OCI-M1 (cell line): ENCODE measurements around the gene RHEX.

Experiments used
- DNase-seq: peaks from one replicate; lab custom pipeline; 2025; lab: John Stamatoyannopoulos, UW

RHEX gene

DNA sequence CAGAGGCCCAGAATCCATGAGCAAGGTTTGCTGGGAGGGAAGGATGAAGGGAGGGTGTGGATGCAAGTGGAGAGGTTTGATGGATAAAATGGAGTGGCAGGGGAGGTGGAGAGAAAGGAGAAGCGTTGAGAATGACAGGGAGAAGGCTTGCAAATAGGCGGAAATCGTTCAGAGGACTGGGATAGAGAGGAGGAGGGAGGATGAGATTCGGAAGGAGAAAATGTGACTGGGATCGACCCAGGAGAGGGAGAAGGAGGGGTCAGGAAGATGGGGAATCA lies 63.8 kb downstream of the RHEX start:
- no peak for DNase-seq

DNA sequence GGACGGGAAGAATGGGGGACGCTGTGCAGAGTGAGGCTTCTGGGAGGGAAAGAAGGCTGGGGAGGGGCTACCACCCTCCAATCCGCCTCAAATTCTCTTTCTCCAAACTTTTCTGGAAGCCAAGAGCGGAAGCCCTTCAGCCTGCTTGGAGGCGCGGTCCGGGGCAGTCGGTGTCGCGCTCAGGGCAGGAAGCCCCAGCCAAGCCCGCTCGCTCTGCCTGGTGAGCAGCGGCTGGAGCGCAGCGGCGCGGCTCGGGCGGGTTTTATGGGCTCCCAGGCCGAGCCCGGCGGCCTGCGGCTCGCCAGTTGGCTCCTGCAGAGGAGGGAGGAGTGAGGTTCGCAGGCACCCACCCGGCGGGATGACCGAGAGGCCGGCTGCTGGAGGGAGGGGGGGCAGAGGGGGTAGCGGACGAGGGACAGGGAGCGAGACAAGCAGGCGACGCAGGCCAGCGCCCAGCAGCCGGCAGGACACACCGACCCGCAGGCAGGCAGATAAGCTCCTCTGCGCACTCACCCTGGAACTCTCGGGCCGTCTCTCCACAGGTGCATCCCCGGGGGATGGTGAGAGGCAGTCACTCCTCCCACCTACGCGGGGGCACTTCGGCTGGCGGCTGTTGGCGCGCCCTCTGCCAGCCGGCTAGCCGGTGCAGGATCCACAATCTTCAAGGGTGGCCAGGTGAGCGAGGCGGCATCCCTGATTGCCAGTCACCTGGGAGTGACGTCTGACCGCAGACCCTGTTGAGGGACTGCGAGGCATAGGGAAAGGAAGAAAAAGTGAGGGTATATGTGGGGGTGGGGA lies 64.4 kb downstream of the RHEX start, which contains the start of gene AVPR1B:
AVPR1B (minus strand) TSS at position 238 of the 798 bp plus-strand sequence. CDS start 498 bp downstream, outside the sequence.
- no peak for DNase-seq

- DNase-seq, result no peak
Measured at GRCh38 chr1:206120406-206120805, 67.4 kb downstream of the RHEX start.

GRCh38 chr1:206121269-206121668 lies 68.3 kb downstream of the RHEX start:
- no peak for DNase-seq

GRCh38 chr1:206122686-206123085 lies 69.7 kb downstream of the RHEX start:
- DNase-seq, result no peak

DNA sequence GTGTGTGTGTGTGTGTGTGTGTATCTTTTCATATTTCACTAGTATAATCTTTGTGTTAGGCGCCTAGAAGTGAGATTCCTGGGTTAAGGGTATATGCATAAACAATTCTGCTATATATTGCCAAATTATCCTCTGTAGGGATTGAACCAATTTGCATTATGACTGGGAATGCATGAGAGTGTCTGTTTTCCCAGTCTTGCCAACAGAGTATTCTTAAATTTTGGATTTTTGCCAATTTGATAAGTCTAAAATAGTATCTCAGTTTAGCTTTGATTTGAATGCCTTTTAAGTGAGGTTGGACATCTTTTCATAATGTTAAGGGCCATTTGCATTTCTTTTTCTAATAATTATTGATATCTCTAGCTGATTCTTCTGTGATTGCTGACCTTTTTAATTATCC lies 72.4 kb downstream of the RHEX start:
- no peak for DNase-seq

DNA sequence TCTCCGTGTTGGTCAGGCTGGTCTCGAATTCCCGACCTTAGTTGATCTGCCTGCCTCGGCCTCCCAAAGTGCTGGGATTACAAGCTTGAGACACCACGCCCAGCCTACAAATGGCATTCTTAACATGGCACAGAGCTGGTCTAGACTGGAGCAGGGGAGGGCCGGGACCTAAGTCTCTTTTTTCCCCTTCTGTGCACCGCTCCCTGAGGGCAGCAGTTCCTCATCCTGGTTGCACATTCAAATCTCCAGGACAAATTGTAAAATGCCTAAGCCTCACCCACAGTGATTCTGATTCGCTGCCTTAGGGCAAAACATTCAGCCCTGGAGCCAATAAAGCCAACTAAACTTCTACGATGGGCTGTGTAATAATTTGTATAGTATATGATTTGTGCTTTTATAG lies 74.4 kb downstream of the RHEX start:
- no peak for DNase-seq

- no peak for DNase-seq
Measured at GRCh38 chr1:206128196-206128595, 75.2 kb downstream of the RHEX start.

DNA sequence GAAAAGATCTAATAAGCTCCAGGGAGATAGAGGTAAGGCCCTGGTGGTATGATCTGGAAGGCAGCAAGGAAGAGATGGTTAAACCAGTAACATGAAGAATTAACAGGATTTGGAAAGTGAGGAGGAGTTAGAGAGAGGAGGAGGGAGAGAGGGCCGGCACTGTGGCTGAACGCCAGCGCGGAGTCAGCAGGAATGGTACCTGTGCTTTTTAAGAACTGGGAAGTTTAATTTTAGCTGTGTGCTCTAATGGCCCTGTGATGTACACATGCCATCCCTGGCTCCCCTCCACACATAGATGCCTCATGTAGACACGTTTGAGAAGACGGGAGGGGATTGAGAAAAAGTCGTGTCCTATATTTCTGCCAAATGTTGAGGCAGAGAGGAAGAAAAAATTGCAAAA lies 78.1 kb downstream of the RHEX start:
- DNase-seq, result no peak

DNA sequence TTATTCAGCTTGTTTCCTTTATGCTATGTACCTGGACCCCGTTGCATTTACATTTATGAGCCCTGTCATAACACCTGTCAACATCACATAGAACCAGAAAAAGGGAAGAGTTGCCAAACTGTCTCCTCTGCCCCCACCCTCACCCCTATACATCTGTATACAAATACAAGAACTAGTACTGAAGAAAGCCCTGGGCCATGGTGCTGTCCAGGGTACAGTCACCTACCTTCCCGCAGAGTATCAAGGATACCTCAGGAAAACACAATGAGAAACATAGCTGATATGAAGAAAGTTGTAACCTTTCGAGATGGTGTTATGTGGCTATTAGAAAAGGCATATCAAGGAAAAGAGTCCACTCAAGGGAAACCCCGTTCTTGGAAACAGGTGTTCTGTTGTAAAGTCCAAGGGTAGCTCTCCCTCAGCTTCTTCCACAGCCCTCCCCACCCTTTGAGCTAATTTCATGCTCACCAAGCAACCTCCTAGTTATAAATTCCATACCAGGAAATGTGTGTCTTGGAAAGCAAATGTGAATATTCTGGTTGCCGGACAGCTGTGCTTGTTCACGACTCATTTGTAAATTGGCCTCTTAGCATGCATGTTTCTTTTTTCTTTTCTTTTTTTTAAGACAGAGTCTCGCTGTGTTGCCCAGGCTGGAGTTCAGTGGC lies 80.9 kb downstream of the RHEX start:
- DNase-seq, result no peak

GRCh38 chr1:206135248-206135647 lies 82.3 kb downstream of the RHEX start:
- no peak for DNase-seq

GRCh38 chr1:206136241-206136640 lies 83.3 kb downstream of the RHEX start:
- DNase-seq, result no peak

GRCh38 chr1:206142011-206142410 lies 89.0 kb downstream of the RHEX start:
- no peak for DNase-seq

DNA sequence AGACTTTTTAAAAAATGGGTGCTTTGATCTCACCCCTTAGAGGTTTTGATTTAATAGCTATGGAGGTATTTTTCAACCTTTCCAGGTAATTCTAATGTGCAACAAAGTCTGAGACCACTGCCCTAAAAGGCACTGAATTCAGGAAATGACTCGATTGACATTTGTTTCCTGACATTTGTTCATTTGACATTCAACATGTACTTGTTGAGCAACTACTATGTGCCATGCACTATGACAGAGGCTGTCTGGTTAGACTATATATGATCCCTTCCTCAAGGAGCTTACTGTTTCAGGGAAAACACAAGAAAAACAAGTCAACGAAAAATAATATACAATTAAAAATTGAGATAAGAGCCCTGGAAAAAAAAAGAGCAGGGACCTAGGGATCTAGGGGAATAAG lies 89.8 kb downstream of the RHEX start:
- DNase-seq, result no peak

- DNase-seq, result no peak
Measured at GRCh38 chr1:206143537-206144172, 90.7 kb downstream of the RHEX start.

- no peak for DNase-seq
Measured at GRCh38 chr1:206144605-206145004, 91.6 kb downstream of the RHEX start.

- DNase-seq, result no peak
Measured at GRCh38 chr1:206145771-206146290, 92.9 kb downstream of the RHEX start.
